GM19025 (cell line): ENCODE results near the gene FHL2.

Experiments
- ATAC-seq: cut with Tn5 transposase; IDR thresholded peaks from one replicate; pipeline ENCODE4 v1.9.1; 2021; ENCODE audit warnings: mild to moderate bottlenecking, low read depth, moderate library complexity; ENCODE audit not compliant: unreplicated experiment

Gene FHL2

DNA sequence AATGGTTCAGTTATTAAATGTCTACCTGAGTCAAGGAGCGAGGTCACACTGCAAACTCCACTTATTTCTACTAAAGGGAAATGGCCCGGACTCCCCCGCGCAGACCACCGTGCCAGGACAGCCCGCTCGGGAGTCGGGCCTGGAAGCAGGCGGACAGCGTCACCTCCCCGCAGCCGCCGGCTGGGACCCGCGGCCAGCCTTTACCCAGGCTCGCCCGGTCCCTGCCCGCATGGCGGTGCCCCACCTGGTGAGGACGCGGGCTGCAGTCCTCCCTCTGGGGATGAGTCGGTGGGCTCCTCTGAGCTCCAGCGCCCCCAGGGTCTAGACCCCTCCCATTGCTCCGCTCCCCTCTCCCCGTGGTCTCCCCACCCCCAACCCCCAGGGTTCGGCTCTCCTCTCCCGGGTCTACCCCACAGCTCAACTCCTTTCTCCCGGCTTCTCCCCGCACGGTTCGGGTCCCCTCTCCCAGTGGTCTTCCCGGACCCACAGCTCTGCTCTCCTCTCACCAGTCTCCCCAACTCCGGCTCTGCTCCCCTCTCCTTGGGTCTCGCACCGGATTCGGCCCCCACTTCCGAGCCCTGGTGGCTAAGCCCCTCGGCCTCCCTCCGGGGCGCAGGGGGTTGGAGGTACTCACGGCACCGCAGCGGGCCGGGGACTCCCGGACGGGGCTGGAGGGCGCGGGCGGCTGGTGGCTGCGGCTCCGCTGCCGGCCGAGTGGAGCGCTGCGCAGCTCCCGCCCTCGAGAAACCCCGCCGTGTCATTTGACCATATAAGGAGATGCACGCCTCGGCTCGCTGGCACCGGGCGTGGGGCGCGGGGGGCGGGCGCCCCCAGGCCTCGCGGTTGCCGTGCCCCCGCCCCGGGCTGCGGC, at the start of gene FHL2:
TSS of gene FHL2 (minus strand) at position 716 of the 871 bp plus-strand sequence. CDS start 12,535 bp downstream, outside the sequence.
- peak; percentile 98 for ATAC-seq

DNA sequence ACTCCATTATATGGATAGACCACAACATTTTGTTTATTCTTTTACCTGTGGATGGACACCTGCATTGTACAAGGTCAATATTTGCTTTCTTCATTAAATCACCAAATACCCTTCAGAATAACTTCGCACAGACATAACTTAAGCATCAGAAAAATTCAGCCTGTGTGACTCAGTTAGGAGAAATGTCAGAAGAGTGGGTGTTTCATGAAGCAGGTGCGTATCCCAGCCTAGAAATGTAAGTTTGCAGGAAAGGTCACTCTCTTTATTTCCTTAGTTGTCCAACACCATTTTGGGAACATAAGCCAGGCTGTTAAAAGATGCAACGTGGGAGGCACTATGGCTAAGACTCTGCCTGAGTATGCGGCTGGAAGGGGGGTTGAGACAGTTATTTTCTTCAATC, 48.6 kb upstream of the FHL2 start:
- ATAC-seq: no peak

DNA sequence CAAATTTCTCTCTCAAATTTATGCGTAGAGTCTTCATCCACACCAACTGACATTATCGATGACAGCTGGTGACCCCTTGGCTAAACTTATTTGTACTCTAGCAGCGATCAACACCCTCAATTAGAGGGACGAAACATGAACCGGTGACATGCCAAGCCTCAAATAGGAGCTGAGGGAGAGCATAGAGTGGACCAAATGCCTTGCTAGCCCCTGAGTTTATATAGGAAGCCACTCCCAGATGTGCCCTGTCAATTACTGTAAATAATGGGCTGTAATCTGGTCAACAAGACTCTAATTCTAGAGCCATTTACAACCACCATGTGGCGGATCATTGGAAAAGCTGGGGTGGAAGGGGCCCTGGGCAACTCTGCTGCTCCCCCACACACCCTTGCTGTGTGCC, 47.6 kb upstream of the FHL2 start:
- ATAC-seq: no peak

DNA sequence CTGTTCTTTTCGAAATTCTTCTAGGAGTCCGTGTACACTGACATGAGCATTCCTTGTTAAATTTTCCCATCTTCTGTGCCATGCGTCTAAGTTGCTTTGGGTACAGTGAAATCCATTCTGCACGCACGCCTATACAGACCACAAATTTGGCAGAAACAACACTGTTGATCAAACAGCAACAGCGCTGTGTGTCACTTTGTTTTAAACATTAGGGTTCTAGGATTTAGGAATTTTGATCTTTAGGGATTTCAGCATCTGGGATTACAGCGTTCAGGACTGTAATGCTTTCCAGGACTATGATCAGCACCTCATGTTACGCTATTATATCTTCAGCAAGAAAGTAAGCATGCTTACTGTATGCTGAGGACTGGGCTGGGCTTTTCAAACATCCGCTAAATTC, 47.1 kb upstream of the FHL2 start:
- ATAC-seq: no peak

- no peak for ATAC-seq
Observed at GRCh38 chr2:105445498-105445897, 46.6 kb upstream of the FHL2 start.

DNA sequence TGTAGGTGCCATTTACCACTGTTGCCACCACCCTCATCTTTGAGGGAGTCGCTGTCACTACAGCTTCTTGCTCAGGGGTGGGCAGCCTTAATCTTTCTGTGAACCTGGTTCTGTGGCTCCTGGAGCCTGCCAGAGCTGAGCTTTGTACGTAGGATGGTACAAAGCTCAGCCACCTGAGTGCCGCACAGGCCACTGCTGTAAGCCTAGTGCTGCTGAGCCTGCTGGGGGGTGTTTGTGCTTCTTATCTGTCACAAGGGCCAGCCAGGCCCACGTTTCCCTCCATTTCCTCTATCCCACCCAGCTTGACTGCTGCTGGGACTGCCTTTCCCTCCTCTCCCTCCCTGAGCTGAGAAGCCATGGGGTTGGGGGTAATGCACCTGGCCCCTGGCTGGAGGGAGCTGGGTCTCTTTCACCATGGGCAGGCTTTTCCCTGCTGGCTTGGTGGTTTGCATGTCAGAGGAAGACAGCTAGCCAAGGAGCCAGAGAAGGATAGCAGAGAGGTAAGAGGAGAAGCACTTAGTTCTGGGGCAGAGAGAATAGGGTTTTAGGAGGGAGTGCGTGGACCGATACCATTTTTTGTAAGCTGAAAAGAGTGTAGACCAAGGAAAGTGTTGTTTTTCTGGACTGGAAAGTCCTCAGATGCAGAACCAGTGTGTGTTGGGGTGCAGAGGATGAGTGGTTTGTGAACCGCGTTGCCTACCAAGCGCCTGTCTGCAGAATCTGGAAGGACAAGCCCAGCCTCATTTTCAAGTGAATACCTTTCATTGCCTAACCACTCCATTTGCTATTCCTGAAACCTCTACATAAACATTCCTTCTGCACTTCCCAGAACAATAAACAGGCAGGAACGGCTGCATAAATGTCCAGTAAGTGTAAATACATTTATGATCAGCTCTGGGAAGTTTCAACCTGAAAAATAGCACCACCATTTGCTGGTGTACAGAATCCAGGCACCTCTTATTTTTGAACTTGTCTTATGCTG, 45.1 kb upstream of the FHL2 start:
- ATAC-seq: no peak

- no peak for ATAC-seq
Observed at GRCh38 chr2:105442721-105443120, 43.9 kb upstream of the FHL2 start.

DNA sequence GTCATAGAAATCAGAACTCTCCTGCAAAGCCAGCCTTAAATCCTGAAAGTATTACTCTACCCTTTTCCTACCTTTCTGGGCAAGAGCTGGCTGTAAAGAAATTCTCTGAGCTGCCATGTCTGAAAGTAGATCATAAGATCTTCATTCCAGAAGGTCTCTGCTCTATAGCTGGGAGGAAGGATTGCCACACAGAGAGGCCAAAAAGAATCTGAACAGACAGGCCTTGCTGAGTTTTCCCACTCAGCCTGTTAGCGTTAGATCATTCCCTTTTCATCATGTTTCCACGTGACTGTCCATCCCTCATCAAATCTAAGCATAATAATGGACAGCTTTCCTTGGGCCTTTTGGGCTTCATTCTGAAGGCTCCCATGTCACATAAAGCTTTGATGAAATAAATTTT, 43.2 kb upstream of the FHL2 start:
- ATAC-seq: no peak

DNA sequence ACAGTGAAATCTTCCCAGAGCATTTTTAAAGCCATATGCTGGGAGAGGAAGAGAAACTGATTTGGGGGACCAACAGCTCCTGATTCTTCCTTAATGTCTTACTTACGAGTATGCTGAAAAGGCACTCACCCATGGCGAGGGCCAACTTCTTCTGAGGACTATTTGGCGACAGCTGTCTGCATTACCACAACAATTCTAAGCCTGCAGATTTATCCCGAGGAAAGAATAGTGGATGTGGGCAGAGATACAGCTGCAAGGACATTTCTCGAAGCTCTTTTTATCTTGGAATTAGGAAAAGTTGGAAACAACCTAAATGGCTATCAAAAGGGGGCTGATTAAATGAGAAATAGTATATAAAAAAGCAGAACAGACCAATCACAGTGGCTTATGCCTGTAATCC, 40.3 kb upstream of the FHL2 start:
- ATAC-seq: no peak

GRCh38 chr2:105438104-105438929, 39.5 kb upstream of the FHL2 start:
- no peak for ATAC-seq

DNA sequence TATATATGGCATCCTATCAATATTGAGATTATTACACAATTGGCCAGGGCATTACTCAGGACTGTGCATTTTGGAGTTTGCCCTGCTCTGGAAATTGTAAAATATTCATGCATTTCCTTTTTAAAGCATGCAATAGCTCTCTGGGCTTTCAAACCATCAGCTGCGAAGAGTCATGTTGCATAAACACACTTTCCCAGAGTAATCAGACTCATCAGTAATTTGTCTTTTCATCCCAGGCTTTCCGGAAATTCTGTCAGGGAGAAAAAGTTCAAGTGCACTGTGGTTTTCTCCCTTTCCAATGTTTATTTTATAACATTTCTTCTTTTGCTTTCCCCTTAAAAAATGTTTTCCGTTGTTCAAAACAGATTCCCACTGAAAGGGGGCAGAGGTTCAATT, 38.9 kb upstream of the FHL2 start:
- ATAC-seq: no peak

DNA sequence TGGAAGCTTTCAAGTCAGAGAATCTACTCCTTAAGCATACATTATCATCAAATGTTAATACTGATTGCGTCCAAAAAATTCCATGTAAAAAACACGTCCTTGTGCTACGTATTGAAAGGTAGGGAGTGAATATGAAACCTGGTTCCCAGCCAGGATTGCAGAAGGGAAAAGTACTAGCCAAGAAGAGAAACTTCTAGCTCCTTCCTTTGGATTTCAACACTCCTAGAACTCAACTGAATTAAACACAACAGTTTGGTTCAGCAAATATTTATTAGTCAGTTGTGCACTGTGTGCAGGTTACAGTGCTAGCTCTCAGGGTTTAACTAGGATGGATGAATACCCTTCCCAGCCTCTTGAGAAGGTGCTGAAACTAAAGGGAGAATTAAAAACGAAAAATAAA, 33.9 kb upstream of the FHL2 start:
- ATAC-seq: no peak

- no peak for ATAC-seq
Observed at GRCh38 chr2:105432044-105432399, 33.2 kb upstream of the FHL2 start.

DNA sequence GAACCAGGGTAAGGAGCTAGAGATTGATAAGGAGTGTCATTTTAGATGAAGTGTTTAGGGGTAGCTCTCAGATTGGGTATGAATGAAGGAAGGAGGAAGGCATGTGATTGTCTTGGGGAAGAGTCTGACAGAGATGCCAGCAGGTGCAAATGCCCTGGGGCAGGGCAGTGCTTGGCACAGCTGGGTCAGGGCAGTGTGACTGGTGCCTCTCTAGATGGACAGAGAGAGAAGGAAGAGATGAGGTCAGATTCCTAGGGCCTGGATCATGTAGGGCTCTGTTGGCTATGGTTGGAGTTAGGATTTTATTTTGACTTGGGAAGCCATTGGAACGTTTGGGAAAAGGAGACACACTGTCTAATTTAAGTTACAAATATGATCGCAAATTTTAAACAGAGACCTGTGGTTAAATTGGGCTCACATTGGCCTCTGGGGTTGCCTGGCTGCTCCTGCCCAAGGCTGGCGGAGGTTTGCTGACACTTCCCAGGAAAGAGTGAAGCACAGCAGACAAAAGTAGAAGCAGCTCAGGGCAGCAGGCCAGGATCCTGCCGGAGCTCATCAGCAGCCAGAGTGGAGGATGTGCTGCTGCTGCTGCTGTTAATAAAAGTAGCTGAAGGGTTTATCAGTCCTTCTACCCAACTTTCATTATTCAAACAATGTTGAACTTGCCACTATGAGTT, 32.7 kb upstream of the FHL2 start:
- no peak for ATAC-seq

DNA sequence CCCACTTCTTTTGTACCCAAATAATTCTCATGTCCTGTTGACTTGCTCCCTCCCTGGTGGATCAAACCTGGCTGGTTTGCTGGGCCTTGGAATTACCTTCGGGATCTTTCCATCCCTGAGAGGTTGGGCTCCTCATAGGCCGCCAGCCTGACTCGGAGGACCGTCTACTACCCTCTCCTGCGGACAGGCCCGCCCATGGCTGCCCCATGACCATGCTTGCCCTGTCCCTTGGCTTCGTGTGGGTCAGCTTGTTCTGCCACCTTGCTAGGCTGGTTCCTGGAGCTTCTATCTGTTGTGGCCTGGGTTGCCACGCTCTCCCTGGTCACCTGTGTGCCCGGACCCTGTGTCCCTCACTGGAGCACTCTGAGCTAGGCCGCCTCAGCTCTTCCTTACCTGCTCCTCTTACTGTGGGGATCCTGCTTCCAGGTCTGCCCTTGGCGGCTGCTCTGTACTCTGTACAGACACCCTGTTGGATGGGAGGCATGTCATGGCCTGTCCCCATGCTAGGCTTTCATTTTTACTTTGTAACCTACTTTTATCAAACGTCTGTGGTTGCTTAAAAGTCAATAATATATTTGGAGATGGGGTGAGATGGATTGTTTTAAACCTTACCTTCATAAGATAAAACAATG, 29.7 kb upstream of the FHL2 start:
- no peak for ATAC-seq

- ATAC-seq: no peak
Observed at GRCh38 chr2:105427485-105427884, 28.6 kb upstream of the FHL2 start.

- no peak for ATAC-seq
Observed at GRCh38 chr2:105426626-105427292, 27.9 kb upstream of the FHL2 start.

- ATAC-seq: no peak
Observed at GRCh38 chr2:105425936-105426625, 27.2 kb upstream of the FHL2 start.
